Type B pancreatic cell (in vitro differentiated cells): ENCODE data around the gene HMG20B. TPM values are rescaled to one million over a fixed set of nuclear protein-coding genes. Genes with fewer than 3 reads are reported as not detected.

Experiments
- DNase-seq: peaks from one replicate; pipeline ENCODE4 v3.0.0; 2021; ENCODE audit warnings: mixed read lengths; ENCODE audit not compliant: unreplicated experiment; ENCODE audit errors: extremely low spot score
- H3K27ac Mint-ChIP-seq: 2 replicates; pipeline ENCODE4 v1.8.0; 2021; ENCODE audit warnings: mild to moderate bottlenecking, mixed read lengths
- H3K27me3 Mint-ChIP-seq: 2 replicates; pipeline ENCODE4 v1.8.0; 2021; ENCODE audit warnings: mixed read lengths
- H3K36me3 Mint-ChIP-seq: 2 replicates; pipeline ENCODE4 v1.8.0; 2021; ENCODE audit warnings: mixed read lengths
- H3K4me1 Mint-ChIP-seq: one replicate; pipeline ENCODE4 v1.8.0; 2021; ENCODE audit warnings: mixed read lengths; ENCODE audit not compliant: unreplicated experiment
- H3K4me3 Mint-ChIP-seq: 2 replicates; pipeline ENCODE4 v1.8.0; 2021; ENCODE audit warnings: mild to moderate bottlenecking, mixed read lengths
- H3K9me3 Mint-ChIP-seq: 2 replicates; pipeline ENCODE4 v1.8.0; 2021; ENCODE audit warnings: mixed read lengths
- CTCF ChIP-seq: fragments of 200-600 bp; sonication (generic); conservative IDR thresholded peaks from 2 replicates; pipeline ENCODE4 v1.5.0; 2021; ENCODE audit warnings: antibody characterized with exemption, mild to moderate bottlenecking
- total RNA-seq: library from RNA; stranded (reverse); gene quantifications from 2 replicates; pipeline ENCODE4 v1.2.1, GENCODE V29; 2021; ENCODE audit warnings: low replicate concordance

HMG20B gene
- total RNA-seq, 1 donor from 2014 or later = 78.3 TPM

- Mint-ChIP-seq H3K27me3 (no peaks in the 10 kb centered on the region), H3K4me1 (peaks cover 8% of the 10 kb centered on the region), H3K36me3 (no peaks in the 10 kb centered on the region), H3K9me3 (no peaks in the 10 kb centered on the region), H3K27ac (peak overlapping the region; percentile 64), H3K4me3 (no peak overlapping the region)
- no peak for DNase-seq
- TF ChIP-seq CTCF = no peak
Observed at GRCh38 chr19:3535563-3535965, 37.2 kb upstream of the HMG20B start.

- Mint-ChIP-seq H3K36me3 (no peaks in the 10 kb centered on the region), H3K4me1 (peaks cover 8% of the 10 kb centered on the region), H3K9me3 (no peaks in the 10 kb centered on the region), H3K4me3 (no peak overlapping the region), H3K27ac (no peak overlapping the region), H3K27me3 (no peaks in the 10 kb centered on the region)
- no peak for TF ChIP-seq CTCF
- no peak for DNase-seq
Observed at GRCh38 chr19:3535981-3536380, 36.8 kb upstream of the HMG20B start.

- no peak for DNase-seq
- Mint-ChIP-seq H3K27ac (no peak overlapping the region), H3K36me3 (no peaks in the 10 kb centered on the region), H3K4me3 (no peak overlapping the region), H3K9me3 (no peaks in the 10 kb centered on the region), H3K27me3 (no peaks in the 10 kb centered on the region), H3K4me1 (peaks cover 8% of the 10 kb centered on the region)
- no peak for TF ChIP-seq CTCF
Observed at GRCh38 chr19:3536429-3537100, 36.2 kb upstream of the HMG20B start.

GRCh38 chr19:3537101-3537437 lies 35.7 kb upstream of the HMG20B start:
- no peak for DNase-seq
- Mint-ChIP-seq H3K36me3 (no peaks in the 10 kb centered on the region), H3K4me3 (no peak overlapping the region), H3K27ac (no peak overlapping the region), H3K27me3 (no peaks in the 10 kb centered on the region), H3K4me1 (peaks cover 8% of the 10 kb centered on the region), H3K9me3 (no peaks in the 10 kb centered on the region)
- no peak for TF ChIP-seq CTCF

GRCh38 chr19:3537438-3538240 lies 35.1 kb upstream of the HMG20B start:
- Mint-ChIP-seq H3K4me3 (no peak overlapping the region), H3K4me1 (peaks cover 8% of the 10 kb centered on the region), H3K9me3 (no peaks in the 10 kb centered on the region), H3K36me3 (no peaks in the 10 kb centered on the region), H3K27me3 (no peaks in the 10 kb centered on the region), H3K27ac (peak overlapping the region; percentile 46)
- peak; percentile 67 for DNase-seq
- no peak for TF ChIP-seq CTCF
